DLD1 (cell line): ENCODE data around the gene PTPRN2.
"Not testable (repeated sequence)": the region's sequence is repeated elsewhere in the genome, so short reads cannot be mapped to it uniquely, and the experiment has no call there.

ENCODE experiments used
- in situ Hi-C: cut with HindIII; loops from 2 replicates; pipeline ENCODE4 v1.10.0; 2017; ENCODE audit warnings: low sequenced_read_pairs

PTPRN2 gene

GRCh38 chr7:158587162-158588084 is at the start of gene PTPRN2:
Gene PTPRN2, minus strand, starts transcription at chr7:158587823.
- in situ Hi-C loops: no loop called here

- in situ Hi-C loops: no loop called here
Observed at GRCh38 chr7:158633055-158633956, 45.7 kb upstream of the PTPRN2 start.

- in situ Hi-C loops: no loop called here
Observed at GRCh38 chr7:158631574-158632195, 44.1 kb upstream of the PTPRN2 start.

- in situ Hi-C loops: not testable (repeated sequence)
Observed at GRCh38 chr7:158626289-158626688, 38.7 kb upstream of the PTPRN2 start.

DNA sequence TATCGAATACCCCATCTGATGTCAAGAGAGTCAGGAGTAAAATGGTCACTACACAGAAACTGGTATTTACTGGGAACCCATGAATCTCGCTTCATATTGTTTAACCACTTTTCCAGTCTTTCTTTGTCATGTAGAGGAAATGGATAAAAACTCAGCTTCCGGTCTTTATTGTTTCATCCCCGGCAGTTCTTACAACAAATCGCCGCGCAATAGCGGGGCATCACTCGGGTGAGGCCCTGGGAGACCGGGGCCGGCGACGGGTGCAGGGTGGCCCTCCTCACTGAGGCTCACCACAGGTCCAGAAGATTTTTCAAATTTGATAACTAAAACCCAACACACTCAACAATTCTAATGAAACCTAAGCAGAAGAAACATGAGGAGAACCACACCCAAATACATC is 35.6 kb upstream of the PTPRN2 start:
- in situ Hi-C loops: no loop called here

- in situ Hi-C loops: no loop called here
Observed at GRCh38 chr7:158620839-158621441, 33.3 kb upstream of the PTPRN2 start.

DNA sequence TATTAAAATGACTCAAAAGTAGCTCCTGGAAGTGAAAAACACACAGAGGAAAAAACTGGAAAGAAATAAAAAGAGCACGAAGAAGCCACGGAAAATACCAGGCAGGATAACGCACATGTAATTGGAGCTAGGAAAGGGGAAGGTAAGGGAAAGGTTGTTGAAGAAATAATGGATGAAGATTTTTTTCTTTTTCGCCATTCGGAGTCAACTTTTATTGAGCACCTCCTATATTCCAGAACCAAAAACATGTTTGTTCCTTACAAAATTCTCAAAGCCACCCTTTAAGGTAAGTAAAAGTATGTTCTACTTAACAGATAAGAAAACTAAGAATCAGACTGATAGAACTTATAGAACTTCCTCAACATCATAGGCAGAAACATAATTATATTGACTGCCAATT is 32.8 kb upstream of the PTPRN2 start:
- in situ Hi-C loops: no loop called here

- in situ Hi-C loops: no loop called here
Observed at GRCh38 chr7:158618745-158619140, 31.1 kb upstream of the PTPRN2 start.

DNA sequence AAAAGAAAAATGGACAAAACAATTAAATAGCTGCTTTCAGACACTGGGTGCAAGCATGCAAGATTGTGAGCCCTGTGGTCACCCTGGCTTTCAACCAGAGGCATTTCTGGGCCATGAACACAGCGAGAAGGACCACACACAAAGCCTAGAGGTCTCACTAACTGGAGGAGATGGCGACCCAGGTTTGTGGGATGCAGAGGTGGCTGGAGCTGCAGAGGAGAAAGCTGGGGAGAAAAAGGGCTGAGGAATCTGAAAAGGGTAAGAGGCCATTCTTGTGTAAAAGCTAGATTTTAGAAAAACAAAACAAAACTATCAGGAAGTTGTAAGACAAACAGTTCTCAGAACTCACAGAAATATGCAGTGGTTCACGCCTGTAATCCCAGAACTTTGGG is 30.1 kb upstream of the PTPRN2 start:
- in situ Hi-C loops: no loop called here

DNA sequence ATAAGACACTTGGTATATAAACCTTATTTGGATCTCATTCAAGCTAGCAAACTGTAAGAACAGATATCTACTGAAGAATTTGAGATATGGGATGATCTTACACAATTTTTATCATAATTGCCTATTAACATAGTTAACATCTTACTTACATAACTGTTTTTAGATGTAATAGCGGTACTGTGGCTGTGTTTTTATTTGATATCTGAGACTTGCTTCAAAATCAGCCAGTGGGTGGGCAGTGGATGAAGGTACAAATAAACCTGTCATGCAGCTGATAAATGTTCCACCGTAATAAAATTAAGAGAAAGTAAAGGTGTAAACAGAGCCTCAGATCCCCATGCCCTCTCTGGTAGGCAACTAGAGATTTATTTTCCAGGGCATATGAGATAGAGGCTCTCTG is 28.4 kb upstream of the PTPRN2 start:
- in situ Hi-C loops: no loop called here

GRCh38 chr7:158614700-158615099 is 27.1 kb upstream of the PTPRN2 start:
- in situ Hi-C loops: no loop called here

- in situ Hi-C loops: no loop called here
Observed at GRCh38 chr7:158613481-158613880, 25.9 kb upstream of the PTPRN2 start.

- in situ Hi-C loops: no loop called here
Observed at GRCh38 chr7:158612546-158612945, 24.9 kb upstream of the PTPRN2 start.

GRCh38 chr7:158611541-158611940 is 23.9 kb upstream of the PTPRN2 start:
- in situ Hi-C loops: no loop called here

DNA sequence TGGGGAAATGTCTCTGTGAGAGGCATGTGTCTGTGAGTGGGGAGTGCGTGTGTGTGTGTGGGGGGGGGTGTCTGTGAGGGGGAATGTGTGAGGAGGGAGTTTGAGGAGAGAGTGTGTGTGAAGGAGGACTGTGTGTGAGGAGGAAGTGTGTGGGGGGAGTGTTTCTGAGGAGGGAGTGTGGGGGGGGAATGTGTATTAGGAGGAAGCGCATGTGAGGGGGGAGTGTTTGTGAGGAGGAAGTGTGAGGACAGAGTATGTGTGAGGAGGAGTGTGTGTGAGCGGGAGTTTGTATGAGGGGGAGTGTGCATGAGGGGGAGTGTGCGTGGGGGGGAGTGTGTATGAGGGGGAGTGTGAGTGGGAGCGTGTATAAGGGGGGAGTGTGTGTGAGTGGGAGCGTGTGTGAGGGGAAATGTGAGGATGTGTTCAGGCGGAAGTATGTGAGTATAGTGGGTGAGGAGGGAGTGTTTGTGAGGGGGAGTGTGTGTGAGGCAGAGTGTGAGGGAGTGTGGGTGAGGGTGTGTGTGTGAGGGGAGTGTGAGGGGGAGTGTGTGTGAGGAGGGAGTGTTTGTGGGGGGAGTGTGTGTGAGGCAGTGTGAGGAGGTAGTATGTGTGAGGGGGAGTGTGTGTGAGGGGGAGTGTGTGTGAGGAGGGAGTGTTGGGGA is 21.8 kb upstream of the PTPRN2 start:
- in situ Hi-C loops: no loop called here

DNA sequence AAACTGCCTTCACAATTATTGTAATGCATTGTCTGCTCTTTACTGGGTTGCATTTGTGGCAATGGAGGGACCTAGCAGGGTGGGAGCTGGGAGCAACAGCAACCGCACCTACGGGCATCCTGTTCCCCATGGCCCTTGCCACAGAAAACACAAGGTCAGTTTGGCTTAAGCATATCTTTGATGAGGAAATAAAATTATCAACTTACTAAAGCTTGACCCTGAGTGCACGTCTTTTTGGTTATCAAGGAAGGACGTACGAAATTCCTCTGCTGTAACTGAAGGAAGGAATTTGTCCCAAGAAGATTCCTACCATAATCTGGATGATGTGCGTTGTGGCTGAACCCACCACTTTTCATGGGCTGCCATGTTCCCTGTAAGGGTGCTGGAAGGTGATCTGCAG is 19.9 kb upstream of the PTPRN2 start:
- in situ Hi-C loops: no loop called here

DNA sequence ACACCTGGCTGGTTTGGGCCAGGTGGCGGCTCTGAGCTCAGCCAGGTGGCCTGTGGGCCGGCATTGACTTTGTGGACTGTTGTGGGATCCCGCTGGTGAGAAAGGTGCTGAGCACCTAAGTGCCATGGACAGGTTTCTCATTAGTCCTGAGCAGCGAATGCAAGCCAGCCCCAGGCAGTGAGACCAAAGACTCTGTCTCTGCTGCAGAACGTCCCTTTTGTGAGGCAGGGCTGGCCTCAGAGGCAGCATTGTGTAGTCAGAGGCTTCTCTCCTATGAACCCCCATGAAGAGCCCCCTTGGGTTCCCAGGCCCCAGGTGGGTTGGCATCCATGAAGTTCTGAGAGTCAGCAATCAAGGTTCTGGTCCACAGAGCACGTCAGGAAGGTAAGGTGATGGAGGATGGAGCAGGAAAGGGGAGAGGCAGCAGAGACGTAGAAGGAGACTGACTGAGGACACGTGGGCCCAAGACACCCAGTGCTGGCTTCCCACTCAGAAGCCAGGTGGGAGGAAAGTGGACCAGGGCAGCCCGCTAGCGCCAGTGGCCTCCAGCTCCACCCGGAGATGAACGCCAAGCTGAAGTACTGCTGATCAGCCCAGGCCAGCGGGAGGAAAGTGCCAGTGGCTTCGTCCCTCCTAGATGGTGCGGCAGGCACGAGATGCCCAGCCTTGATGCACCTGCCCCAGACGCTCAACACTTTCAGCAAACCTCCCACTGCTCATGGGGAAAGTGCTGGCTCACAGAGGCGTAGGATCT is 19.2 kb upstream of the PTPRN2 start:
- in situ Hi-C loops: no loop called here

- in situ Hi-C loops: no loop called here
Observed at GRCh38 chr7:158606129-158606528, 18.5 kb upstream of the PTPRN2 start.
